CD4-positive, alpha-beta T cell (primary cell): Measurements from ENCODE around the gene RPL36A. TPM values are rescaled to one million over a fixed set of nuclear protein-coding genes. Genes with fewer than 3 reads are reported as not detected.

Experiments
- ATAC-seq: fragments of 200-7000 bp; cut with Tn5 transposase; one replicate; pipeline ENCODE4 v1.10.0; 2022; ENCODE audit warnings: mild to moderate bottlenecking; ENCODE audit not compliant: poor library complexity
- CTCF ChIA-PET: fragments of 350-600 bp; sonication (Branson Sonifier 250); formaldehyde crosslinking; loops from one replicate; lab custom pipeline; 2021; ENCODE audit warnings: antibody characterized with exemption, inconsistent platforms; lab: Charles Lee
- POLR2A ChIA-PET: fragments of 350-600 bp; sonication (Branson Sonifier 250); formaldehyde crosslinking; loops from one replicate; lab custom pipeline; 2021; ENCODE audit warnings: antibody characterized with exemption, inconsistent platforms; lab: Charles Lee
- DNase-seq, 14 experiments: peaks; one replicate each; pipeline ENCODE4 v3.0.0-alpha.2; 2013 to 2020; ENCODE audit warnings: mixed read lengths in 2 of 14
- H3K27ac ChIP-seq, 2 donors: one replicate each; pipeline versions ENCODE4 v1.5.1 to v1.7.0; 2013; ENCODE audit warnings: low read length in 2 of 2, low read depth in 1 of 2, mild to moderate bottlenecking in 1 of 2
- H3K27me3 ChIP-seq, 2 experiments: 1 replicate in 1 of 2; 2 replicates in 1 of 2; pipeline versions ENCODE4 v1.6.1 to v1.7.0; 2013; ENCODE audit warnings: low read length in 2 of 2, control low read depth in 1 of 2, mild to moderate bottlenecking in 1 of 2, moderate library complexity in 1 of 2; ENCODE audit not compliant: insufficient read depth in 2 of 2, control insufficient read depth in 1 of 2
- H3K36me3 ChIP-seq: one replicate; pipeline ENCODE4 v1.6.1; 2013; ENCODE audit warnings: low read length, control low read depth; ENCODE audit not compliant: insufficient read depth
- H3K4me1 ChIP-seq: one replicate; pipeline ENCODE4 v1.6.1; 2013; ENCODE audit warnings: low read length, control low read depth; ENCODE audit not compliant: insufficient read depth
- H3K4me3 ChIP-seq: one replicate; pipeline ENCODE4 v1.5.1; 2013; ENCODE audit warnings: mild to moderate bottlenecking, low read length, moderate library complexity
- H3K9me3 ChIP-seq, 2 experiments: 1 replicate in 1 of 2; 2 replicates in 1 of 2; pipeline versions ENCODE4 v1.6.1 to v1.7.0; 2013; ENCODE audit warnings: low read length in 2 of 2, mild to moderate bottlenecking in 2 of 2, control low read depth in 1 of 2, moderate library complexity in 1 of 2; ENCODE audit not compliant: control insufficient read depth in 1 of 2, insufficient read depth in 1 of 2
- H3K27ac Mint-ChIP-seq: one replicate; pipeline ENCODE4 v1.8.0; 2020; ENCODE audit warnings: mixed read lengths
- H3K27me3 Mint-ChIP-seq: one replicate; pipeline ENCODE4 v1.8.0; 2021; ENCODE audit warnings: mixed read lengths
- H3K36me3 Mint-ChIP-seq: one replicate; pipeline ENCODE4 v1.8.0; 2021; ENCODE audit warnings: low read depth, mixed read lengths
- H3K4me1 Mint-ChIP-seq: one replicate; pipeline ENCODE4 v1.8.0; 2021; ENCODE audit warnings: low read depth, mixed read lengths
- H3K4me3 Mint-ChIP-seq: one replicate; pipeline ENCODE4 v1.8.0; 2020; ENCODE audit warnings: mild to moderate bottlenecking, mixed read lengths
- H3K9me3 Mint-ChIP-seq: one replicate; pipeline ENCODE4 v1.8.0; 2020; ENCODE audit warnings: mixed read lengths
- intact Hi-C, 2 experiments: fragments of 100-400 bp; cut with DNase I in 1 of 2; cut with micrococcal nuclease in 1 of 2; formaldehyde crosslinking; loops; one replicate each; pipeline versions ENCODE4 v1.15.1 to v1.9.0; 2023 to 2025; cut with DNase I, micrococcal nuclease
- total RNA-seq, 174 experiments: library from RNA in 2 of 174; stranded (reverse) in 2 of 174; gene quantifications; one replicate each; pipeline ENCODE4 v1.2.3 and lab custom pipeline; 2021 to 2026
- TF ChIP-seq, protein P1 (sequence below): fragments of 200-600 bp; IDR thresholded peaks from one replicate; pipeline ENCODE4 v1.8.0; 2022; ENCODE audit warnings: antibody characterized with exemption, mild to moderate bottlenecking

RPL36A gene
- total RNA-seq, 2 experiments from 2014 or later = 417 to 536 TPM

GRCh38 chrX:101442085-101442484, 51.3 kb downstream of the RPL36A start:
- H3K27me3 ChIP-seq = no peaks in the 10 kb centered on the region
- no peak overlapping the region for H3K4me3 ChIP-seq
- ATAC-seq (no peak), DNase-seq (no peak)
- TF ChIP-seq, protein P1, sequence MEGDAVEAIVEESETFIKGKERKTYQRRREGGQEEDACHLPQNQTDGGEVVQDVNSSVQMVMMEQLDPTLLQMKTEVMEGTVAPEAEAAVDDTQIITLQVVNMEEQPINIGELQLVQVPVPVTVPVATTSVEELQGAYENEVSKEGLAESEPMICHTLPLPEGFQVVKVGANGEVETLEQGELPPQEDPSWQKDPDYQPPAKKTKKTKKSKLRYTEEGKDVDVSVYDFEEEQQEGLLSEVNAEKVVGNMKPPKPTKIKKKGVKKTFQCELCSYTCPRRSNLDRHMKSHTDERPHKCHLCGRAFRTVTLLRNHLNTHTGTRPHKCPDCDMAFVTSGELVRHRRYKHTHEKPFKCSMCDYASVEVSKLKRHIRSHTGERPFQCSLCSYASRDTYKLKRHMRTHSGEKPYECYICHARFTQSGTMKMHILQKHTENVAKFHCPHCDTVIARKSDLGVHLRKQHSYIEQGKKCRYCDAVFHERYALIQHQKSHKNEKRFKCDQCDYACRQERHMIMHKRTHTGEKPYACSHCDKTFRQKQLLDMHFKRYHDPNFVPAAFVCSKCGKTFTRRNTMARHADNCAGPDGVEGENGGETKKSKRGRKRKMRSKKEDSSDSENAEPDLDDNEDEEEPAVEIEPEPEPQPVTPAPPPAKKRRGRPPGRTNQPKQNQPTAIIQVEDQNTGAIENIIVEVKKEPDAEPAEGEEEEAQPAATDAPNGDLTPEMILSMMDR = no peak
- peaks cover 60% of the 10 kb centered on the region for H3K36me3 Mint-ChIP-seq
- no peaks in the 10 kb centered on the region for H3K9me3 ChIP-seq
- intact Hi-C loops = no loop called here
- H3K36me3 ChIP-seq = peaks cover 6% of the 10 kb centered on the region
- ChIA-PET CTCF (no interaction called here), POLR2A (no interaction called here)
- no peak overlapping the region for H3K27ac ChIP-seq
- H3K4me3 Mint-ChIP-seq = no peak overlapping the region
- H3K27ac Mint-ChIP-seq = no peak overlapping the region
- no peaks in the 10 kb centered on the region for H3K9me3 Mint-ChIP-seq
- no peaks in the 10 kb centered on the region for H3K27me3 Mint-ChIP-seq
- H3K4me1 ChIP-seq = no peaks in the 10 kb centered on the region
- no peaks in the 10 kb centered on the region for H3K4me1 Mint-ChIP-seq

Other genes with a start within 250 kb of the RPL36A start
- not detected for gene DRP2, start 171.2 kb upstream of the RPL36A start, total RNA-seq
- gene TAF7L, start 99.7 kb upstream of the RPL36A start, total RNA-seq = not detected
- 1 to 10 TPM; 5.0 to 6.4 TPM for gene TIMM8A, start 42.3 kb upstream of the RPL36A start, total RNA-seq
- gene BTK, start 4.8 kb upstream of the RPL36A start, total RNA-seq = under 1 TPM; 0.42 to 0.49 TPM
- 10 to 100 TPM; 26.6 to 26.8 TPM for gene GLA, start 16.9 kb downstream of the RPL36A start, total RNA-seq
- 10 to 100 TPM; 50.9 to 51.4 TPM for gene HNRNPH2, start 17.2 kb downstream of the RPL36A start, total RNA-seq
- gene ARMCX4, start 94.4 kb downstream of the RPL36A start, total RNA-seq = 10 to 100 TPM; 17.9 to 20.5 TPM
- under 1 TPM; 0.61 to 0.66 TPM for gene ARMCX1, start 159.5 kb downstream of the RPL36A start, total RNA-seq
- gene ARMCX6, start 227.0 kb downstream of the RPL36A start, total RNA-seq = 10 to 100 TPM; 35.0 to 39.5 TPM
- 10 to 100 TPM; 38.7 to 44.6 TPM for gene ARMCX3, start 232.1 kb downstream of the RPL36A start, total RNA-seq